GM21526 (cell line): ENCODE measurements around the gene ALK.
"Not testable (repeated sequence)": the region's sequence is repeated elsewhere in the genome, so short reads cannot be mapped to it uniquely, and the experiment has no call there.

Experiments used
- ATAC-seq: cut with Tn5 transposase; IDR thresholded peaks from one replicate; pipeline ENCODE4 v1.9.1; 2021; ENCODE audit warnings: moderate library complexity; ENCODE audit not compliant: unreplicated experiment, low FRiP score

ALK gene

DNA sequence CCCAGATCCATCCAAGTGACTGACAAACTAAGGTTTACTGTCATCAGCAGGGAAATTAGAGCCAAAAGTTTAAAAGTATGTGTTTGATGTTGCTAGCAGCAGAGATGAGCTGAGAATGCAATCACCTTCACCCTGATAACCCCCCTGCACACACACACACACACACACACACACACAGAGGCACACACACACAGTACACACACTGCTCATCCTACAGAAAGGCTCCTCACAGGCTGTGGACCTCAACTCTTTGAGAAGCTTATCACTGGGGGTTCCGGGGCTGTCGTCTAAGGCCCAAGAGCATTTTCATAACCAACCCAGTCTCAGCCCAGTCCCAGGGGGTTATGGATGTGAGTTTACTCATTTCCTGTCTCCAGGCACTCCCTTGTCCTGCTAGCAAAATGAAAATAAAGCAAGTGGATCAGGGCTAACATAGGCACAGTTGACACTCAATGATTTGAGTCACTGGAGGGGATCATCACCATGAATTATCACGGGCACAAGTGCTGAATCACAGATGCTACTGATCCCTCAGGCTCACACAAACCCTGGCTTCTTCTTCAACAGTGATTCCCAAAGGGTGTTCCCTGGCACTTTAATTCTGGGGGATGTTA lies 76.6 kb downstream of the ALK start:
- no peak for ATAC-seq

DNA sequence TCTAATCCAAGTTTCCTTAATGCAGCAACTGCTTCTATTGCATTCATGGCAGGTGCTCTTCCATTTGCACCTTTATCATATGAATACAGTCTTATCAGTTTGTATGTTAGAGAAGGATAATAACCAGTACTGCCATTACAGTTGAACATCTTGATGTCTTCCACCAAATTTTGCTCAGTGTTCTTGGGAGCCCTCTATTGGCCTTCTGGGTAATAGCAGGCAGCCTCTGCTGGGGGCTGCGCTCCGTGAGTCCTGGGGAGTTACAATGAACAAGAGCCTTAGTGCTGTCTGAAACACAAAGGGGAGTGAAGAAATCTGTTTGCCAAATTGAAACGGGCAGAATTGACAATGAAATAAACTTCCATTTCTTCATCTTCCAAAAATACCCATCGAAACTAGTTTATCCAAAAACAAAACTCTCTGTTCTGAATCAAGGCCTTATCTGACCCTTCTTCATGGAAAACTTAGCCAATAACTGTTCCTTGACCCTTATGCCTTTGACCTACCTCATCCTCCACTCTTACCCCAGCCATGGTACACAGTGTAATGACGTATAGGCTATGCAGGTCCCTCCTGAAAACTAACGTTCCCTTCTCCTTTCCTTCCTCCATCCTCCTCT lies 79.9 kb downstream of the ALK start:
- no peak for ATAC-seq

DNA sequence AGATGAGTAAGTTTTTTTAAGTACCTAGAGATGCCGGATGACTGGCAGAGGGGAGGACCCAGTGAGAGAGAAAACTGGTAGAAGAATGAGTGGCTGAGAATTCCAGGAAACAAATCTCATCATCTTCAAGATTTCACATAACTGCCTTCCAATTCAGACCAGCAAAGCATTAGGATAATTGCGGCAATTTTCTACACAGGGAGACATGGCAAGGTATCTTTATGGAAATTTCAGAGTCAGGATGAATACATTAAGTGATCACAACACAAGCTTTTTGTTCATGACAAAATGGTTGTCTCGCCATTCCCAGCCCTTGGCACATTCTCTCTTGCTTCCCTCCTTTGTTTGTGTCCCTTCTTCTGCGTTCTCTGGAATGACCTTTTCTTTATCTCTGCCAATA lies 82.1 kb downstream of the ALK start:
- no peak for ATAC-seq

DNA sequence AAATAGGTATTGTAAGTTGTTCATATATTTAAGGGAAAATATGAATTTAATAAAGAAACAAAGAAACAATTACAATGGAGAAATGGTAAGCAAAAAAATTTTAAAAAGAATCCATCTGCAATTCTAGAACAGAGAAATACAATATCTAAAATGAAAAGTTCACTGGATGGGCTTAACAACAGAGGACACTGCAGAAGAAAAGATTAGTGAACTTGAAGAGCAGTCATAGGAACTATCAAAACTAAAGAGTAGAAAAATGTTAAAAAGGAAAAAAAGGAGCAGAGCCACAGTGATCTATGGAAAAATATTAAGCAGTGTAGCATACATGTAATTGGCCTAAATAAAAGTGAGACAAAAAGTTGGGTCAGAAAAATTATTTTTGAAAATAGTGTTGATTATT lies 83.5 kb downstream of the ALK start:
- ATAC-seq, result no peak

DNA sequence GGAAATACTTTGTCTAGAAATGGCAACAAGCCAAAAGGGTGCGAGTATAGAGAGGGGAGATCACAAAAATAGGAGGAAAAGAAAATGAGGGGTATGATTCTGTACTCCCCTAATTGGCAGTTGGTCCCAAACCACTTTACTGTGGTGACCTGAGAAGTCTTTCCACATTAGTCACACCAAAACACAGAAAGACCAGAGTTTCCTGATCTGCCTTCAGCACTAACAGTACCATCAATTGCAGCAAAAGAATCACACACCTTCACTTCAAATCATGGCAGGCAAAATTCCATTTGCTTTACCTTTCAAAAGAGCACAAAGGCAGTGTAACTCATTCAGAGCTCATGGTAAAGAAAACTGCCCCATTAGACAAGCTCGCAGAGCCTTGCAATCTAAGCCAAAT lies 86.8 kb downstream of the ALK start:
- no peak for ATAC-seq

DNA sequence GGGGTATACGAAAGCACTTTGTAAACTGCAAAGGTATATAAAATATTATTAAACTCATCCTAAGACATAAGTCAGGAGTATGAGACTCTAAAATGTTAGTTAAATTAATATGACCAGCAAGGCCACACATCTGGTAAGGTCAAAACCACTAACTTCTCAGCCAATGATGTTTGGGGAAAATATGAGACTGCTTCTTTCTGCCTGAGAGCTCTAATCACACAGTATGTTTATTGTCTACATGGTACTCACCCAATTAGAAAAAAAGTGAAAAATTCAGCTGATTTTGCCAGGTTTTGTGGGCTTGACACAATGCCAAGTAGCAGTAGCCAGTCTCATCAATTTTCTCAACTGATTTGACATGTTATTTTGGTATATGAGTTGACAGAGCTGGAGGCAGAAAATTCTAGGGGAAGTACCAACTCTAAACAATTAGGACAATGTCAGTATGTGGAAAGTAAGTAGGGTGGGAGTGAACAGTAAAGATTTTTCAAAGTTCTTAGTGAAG lies 87.3 kb downstream of the ALK start:
- ATAC-seq, result no peak

DNA sequence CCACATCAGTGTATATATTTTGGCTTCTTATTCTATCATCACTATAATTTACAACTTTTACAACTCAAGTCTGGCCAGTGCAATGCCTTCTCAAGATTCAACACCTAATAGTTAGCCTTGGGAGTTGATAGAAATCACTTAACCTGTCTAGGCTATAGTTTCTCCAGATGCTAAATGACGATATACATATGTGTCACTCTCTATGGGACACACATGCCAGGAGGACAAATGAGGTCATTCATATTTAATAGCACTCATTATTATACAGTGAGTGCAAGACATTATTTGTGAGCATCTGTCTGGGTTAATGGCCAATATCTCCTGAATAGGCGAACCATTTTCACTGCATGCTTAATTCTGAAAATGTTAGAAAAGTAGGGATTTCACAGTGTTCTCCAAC lies 89.8 kb downstream of the ALK start:
- no peak for ATAC-seq

DNA sequence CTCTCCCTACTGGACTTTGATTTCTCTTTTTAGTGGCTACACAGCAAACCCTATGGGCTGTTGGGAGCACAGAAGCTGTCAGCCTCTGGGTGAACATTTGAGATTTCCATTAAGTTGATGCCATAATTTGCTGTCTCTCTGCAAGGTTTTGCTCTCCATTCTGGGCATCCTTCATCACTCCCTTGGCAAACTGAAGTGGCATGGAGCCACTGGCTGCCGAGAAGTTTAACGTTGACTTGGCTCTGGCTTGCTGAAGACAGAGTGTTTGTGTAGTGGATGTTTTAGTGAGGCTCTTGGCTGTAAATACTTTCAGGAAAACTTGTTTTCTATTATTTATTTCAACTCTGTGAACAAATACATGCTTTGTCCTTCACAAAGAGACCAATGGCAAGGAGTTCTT lies 91.5 kb downstream of the ALK start:
- no peak for ATAC-seq

DNA sequence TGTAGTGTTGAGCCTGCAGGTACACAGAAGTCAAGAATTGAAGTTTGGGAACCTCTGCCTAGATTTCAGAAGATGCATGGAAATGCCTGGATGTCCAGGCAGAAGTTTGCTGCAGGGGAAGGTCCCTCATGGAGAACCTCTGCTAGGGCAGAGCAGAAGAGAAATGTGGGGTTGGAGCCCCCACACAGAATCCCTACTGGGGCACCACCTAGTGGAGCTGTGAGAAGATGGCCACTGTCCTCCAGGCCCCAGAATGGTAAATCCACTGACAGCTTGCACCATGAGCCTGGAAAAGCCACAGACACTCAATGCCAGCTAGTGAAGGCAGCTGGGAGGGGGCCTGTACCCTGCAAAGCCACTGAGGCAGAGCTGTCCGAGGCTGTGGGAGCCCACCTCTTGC lies 97.2 kb downstream of the ALK start:
- not testable (repeated sequence) for ATAC-seq

DNA sequence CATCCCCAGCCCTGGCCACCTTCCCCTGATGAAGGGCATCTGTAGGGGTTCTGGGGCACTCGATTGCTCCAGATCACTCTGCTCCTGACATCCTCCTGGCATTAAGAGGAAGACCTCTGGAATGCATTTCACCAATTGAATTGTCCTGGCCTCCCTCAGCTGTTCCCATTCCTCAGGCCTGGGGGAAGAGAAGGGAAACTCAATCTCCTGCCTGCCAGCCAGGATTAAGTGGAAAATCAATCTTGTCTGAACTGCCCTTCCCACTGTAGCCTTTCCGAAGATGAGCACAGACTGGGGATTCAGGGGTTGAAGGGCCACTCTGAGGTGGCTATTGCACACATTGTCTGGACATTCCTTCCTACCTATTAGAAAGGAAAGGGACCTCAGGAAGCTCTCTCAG lies 99.8 kb downstream of the ALK start:
- ATAC-seq, result no peak

DNA sequence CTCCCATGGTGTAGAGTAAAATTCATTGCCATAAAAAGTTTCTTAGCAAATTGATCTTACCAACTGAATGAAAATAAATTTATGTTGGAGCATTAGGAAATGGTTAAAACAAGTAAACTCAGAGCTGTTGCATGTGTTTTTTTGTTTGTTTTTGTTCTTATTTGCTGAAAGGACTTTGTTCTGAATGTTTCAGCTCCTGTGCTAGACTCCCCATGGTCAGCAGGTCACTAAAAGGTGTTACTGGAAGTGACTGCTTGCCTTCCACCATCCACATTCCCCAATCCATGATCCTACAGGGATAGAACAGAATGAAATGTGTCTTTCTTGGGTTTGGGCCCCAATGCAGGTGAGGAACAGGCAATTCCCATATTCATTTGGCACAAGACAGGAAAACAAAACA lies 101.8 kb downstream of the ALK start:
- no peak for ATAC-seq

DNA sequence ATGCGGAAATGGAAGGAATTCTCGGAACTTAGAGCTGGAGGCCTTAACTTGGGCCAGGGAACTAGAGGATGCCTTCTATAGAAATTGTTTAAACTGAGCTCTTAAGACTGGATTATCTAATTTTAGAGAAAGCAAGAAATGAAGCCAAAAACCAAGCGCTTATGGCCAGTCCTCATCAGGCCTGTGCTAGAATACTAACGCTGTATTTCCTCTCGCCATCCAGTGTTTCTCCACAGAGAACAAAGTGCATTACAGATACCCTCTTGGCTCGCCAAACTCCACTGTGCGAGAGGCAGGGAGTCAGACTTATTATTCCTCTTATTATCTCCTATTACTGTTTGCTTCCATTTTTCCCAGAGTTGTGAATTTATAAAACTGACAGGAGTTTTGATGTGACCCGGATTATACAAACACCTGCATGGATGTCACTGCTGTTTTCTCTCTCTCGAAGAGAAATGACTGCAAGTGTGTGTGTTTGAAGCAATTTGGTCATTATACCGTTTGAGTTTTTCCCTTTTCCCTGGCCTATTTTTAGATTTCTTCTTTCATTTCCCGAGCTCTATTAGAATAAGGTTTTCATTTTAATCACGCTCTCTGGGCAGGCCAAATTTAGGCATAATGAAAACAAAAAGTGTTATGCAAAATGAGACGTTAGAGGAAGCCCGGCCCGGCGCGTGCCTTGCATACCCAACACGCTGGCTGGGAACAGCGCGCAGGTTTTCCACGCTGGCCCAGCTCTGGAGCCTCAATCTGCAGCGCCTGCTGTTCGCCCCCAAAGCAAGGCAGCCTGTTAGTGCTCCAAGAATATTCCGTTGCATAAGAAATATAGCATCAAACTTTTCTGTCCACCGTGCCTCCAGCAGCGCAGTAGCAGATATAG lies 103.3 kb downstream of the ALK start:
- ATAC-seq, result no peak

DNA sequence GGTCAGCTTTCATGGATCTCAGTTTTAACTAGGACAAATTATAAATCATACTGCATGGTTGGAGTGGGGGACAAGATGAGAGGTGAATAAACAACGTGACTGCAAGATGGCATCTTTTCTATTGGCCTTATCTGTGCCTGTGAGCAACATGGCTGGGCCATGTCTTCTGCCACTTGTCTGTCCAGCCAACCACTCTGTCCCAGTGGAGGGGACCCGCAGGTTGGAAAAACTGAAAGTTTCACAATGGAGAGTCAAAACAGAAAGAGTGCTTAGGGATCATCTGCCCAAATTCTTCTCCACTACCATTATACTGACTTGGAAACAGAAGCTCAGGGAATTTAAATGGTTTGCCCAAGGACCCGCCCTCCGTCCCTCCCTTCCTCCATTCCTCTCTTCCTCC lies 104.1 kb downstream of the ALK start:
- no peak for ATAC-seq

DNA sequence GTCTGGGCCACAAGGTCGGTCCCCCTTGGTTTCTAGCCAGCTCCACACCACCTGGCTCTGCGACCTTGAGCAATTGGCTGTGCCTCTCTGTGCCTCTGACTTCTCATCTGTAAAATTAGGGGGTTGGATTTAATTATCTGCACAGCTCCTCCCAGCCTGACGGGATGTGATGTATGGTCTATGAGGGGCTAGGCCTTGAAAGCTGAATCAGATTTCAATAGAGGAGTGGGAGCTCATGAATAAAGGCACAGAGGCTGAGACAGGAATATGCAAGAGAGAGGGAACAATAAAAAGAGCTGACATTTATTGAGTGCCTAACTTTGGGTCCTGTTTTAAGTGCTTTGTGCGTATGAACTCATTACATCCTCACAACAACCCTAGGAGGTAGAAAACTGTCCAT lies 104.7 kb downstream of the ALK start:
- ATAC-seq, result no peak

DNA sequence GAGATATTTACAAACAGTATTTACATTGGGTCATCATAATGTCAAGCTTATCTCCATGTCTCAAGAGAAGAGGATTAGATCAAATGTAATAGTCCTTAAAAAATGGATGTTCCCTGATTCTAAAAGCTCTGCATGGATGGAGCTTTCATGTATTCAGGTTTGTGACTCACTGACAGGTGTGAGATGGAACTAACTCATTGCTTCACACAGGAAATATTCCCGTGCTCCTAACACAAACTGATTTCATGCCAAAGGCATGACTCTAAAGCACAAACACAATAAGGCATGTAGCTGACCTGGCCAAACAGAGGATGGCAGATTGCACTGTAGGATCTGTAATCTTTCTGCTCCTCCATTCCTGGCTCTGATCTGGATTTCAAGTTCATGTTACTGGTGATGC lies 110.0 kb downstream of the ALK start:
- no peak for ATAC-seq

DNA sequence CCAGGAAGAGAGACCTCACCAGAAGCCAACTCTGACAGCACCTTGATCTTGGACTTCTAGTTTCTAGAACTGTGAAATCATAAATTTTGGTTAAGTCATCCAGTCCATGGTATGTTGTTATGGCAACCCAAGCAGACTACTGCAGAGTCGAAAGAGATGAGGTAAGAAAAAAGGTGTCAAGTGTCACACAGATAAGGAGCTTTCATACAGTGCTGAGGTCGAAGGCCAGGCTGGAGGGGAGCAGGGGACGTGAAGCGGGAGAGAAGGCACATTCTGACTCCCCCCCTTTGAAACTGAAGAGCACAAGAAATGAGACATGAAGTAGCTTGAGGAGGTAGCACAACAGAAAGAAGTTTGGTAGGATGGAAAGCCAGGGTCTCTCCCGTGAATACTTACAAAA lies 110.4 kb downstream of the ALK start:
- no peak for ATAC-seq

DNA sequence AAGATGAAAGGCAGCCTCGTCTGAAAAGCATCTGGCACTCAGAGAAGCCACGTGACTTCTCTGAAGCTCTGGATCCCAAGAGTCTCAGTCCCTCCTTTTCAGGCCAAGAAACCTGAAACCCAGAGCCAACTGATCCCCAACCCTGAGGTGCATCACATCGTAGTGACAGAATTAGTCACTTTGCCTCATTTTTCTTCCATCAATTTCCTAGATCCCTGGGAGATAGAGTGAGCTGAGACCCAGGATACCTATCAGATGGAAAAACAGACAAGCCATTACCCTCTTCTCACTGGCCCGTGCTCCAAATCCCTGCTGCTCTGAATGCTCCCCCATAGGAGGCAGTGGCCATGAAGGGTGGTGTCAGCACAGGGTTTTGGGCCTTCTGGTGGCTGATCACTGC lies 113.1 kb downstream of the ALK start:
- ATAC-seq, result no peak

DNA sequence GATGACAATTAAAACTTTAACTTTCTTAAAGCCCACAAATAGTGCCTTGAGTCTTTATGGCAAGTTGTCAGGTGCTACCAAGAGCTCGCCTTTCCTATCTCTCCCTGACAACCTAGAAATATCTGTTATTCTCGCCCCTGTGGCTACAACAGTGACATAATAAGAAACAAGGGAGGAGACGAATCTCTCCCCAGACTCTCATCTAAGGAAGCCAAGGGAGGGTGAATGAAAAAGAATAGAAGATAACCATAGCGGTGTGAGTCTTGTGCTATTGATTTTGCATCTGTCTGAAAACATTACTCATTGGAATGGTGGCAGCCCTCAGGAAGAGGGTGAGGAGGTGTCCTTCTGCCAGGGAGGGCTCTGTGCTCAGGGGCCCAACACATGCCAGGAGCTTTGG lies 114.3 kb downstream of the ALK start:
- no peak for ATAC-seq

DNA sequence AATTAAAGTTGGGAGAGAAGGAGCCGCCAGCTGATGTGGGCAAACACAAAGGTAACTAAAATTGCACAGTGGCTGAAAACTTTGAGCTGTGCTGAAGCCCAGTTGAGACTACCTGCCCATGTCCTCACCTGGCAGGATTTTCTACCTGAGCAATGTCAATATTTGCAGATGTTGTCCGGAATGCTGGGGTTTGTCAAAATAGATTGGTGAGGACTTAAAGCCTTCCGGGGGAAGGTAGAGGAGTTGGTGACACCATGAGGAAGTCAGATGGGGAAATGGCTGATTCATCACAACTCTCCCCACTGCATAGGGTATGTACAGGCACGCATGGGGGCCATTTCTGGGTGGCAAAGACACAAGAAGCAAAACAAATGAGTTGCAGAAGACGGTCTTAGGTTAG lies 114.9 kb downstream of the ALK start:
- ATAC-seq, result no peak

DNA sequence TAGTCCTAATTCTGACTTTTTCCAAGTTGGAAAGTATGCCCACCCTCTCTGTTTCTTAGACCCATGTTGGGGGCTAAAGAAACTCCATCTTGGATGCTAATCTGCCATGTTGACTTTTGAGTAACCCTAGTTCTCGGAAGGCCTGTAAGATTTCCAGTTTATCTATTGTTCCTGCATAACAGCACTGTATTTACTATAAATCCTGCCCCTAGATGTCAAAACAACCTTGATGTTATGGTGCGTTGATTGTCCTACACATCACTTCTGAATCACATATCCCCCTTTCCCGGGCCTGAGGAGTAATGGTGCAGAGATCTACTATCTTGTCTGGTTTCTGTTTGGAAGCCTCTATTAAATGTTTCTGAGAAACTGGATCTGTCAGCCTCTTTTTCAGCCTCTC lies 116.7 kb downstream of the ALK start:
- no peak for ATAC-seq

DNA sequence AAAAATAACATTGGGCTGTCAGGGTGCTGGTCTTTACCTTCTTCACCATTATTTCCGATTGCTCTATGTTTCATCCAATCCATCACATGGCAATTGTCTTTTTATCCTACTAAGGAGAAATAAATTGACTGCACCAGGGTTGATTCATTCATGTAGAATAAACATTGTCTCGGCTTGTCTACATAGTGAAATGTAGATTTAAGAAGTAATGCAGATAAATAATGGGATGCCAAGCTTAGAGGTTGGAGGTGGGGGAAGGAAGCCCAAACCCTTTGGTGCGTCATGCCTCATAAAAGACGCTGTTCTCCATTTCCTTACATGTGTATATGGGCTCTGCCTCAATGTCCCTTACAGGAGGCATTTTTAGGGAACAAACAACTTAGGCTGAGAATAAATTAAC lies 117.8 kb downstream of the ALK start:
- no peak for ATAC-seq

DNA sequence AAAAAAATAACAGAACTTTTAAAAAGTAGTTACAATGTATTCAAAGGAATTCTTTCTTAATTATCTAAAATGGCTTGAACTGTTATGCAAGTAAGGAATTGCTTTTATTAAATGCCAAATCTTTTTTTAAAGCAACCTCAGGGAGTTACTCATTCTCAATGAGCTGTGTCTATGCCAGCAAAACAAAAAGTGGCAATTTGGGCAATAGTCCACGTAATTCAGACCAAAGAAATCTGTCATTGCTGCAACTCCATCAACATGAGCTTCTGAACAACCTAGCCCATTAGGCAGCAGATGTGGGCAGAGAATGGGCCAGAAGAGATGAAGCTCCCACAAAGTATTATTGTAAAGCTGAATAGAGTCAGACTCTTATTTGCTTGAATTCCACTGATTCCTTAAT lies 118.4 kb downstream of the ALK start:
- no peak for ATAC-seq
